ENCODE results near the gene RIOX2.

DNA sequence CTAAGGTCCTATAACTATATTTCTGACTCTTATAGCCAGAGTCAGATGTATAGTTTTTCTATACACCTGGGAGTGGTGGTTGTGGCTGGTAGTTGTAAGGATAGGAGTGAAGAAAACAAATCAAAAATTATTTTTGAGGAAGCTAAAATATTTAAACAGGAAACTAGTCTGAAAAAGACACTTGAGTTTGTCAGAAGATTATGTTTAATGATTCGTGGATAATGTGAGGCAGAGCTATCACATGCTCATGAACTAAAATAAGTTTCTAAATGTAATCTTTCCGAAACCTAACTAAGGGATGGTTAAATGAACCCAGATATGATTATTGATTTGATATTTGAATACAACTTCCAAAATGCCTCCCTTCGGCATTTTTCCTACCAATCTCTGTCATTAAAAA lies 32.5 kb upstream of the RIOX2 start:
- TF ChIP-seq, protein P1, sequence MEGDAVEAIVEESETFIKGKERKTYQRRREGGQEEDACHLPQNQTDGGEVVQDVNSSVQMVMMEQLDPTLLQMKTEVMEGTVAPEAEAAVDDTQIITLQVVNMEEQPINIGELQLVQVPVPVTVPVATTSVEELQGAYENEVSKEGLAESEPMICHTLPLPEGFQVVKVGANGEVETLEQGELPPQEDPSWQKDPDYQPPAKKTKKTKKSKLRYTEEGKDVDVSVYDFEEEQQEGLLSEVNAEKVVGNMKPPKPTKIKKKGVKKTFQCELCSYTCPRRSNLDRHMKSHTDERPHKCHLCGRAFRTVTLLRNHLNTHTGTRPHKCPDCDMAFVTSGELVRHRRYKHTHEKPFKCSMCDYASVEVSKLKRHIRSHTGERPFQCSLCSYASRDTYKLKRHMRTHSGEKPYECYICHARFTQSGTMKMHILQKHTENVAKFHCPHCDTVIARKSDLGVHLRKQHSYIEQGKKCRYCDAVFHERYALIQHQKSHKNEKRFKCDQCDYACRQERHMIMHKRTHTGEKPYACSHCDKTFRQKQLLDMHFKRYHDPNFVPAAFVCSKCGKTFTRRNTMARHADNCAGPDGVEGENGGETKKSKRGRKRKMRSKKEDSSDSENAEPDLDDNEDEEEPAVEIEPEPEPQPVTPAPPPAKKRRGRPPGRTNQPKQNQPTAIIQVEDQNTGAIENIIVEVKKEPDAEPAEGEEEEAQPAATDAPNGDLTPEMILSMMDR (IDR thresholded peaks at IDR 0.05; ENCODE audit: low read length) = no peak
- no peak for TF ChIP-seq EZH2 (optimal IDR thresholded peaks at IDR 0.05; ENCODE audit: low read depth, low read length)
- TF ChIP-seq EZH2phosphoT487 (IDR thresholded peaks at IDR 0.05; ENCODE audit: low read length) = no peak
